ENCODE results near the gene PDE4D.

PDE4D gene

GRCh38 chr5:59249160-59249559, 644.4 kb downstream of the PDE4D start:
- Histone ChIP-seq H3K4me3 (ENCODE audit: insufficient read depth in 1 of 2, low read depth in 1 of 2, low read length in 2 of 2) (no peak overlapping the region), H2BK15ac (ENCODE audit: low read depth, poor library complexity, severe bottlenecking) (no peak overlapping the region), H4K91ac (ENCODE audit: low read length) (no peak overlapping the region), H3K4me2 (ENCODE audit: low read length, poor library complexity, severe bottlenecking) (no peak overlapping the region), H2BK5ac (ENCODE audit: low read depth, low read length, poor library complexity, severe bottlenecking) (no peak overlapping the region), H3K27me3 (ENCODE audit: control insufficient read depth in 1 of 2, insufficient read depth in 1 of 2, low read length in 2 of 2) (no peaks in the 10 kb centered on the region), H3K18ac (ENCODE audit: low read depth in 1 of 2, low read length in 2 of 2) (no peak overlapping the region), H3K14ac (ENCODE audit: low read length in 2 of 2) (no peak overlapping the region), H3K36me3 (ENCODE audit: control insufficient read depth in 1 of 2, insufficient read depth in 2 of 2, low read depth in 1 of 2, low read length in 2 of 2) (no peaks in the 10 kb centered on the region), H2BK120ac (ENCODE audit: low read depth, low read length) (no peak overlapping the region), H4K8ac (ENCODE audit: low read length) (no peak overlapping the region), H2AK5ac (ENCODE audit: low read length, severe bottlenecking) (no peak overlapping the region), H3K4me1 (ENCODE audit: control insufficient read depth, insufficient read depth, low read depth, low read length) (no peaks in the 10 kb centered on the region), H3K27ac (ENCODE audit: low read length, poor library complexity, severe bottlenecking) (no peak overlapping the region), H2AFZ (ENCODE audit: low read depth, low read length) (no peak overlapping the region), H3K23ac (ENCODE audit: low read length in 2 of 2) (no peak overlapping the region), H2BK12ac (ENCODE audit: low read length in 2 of 2) (no peak overlapping the region), H3K9me3 (ENCODE audit: control insufficient read depth, low read length) (no peaks in the 10 kb centered on the region), H3K4ac (ENCODE audit: low read depth in 1 of 2, low read length in 2 of 2) (no peak overlapping the region), H3K79me1 (replicated peaks; ENCODE audit: low read length, poor library complexity, severe bottlenecking) (peaks cover 2% of the 10 kb centered on the region), H3K9ac (ENCODE audit: low read length) (no peak overlapping the region)
- DNase-seq: no peak

GRCh38 chr5:59246882-59247281, 646.6 kb downstream of the PDE4D start:
- Histone ChIP-seq H2BK120ac (ENCODE audit: low read depth, low read length) (no peak overlapping the region), H3K23ac (ENCODE audit: low read length in 2 of 2) (no peak overlapping the region), H2BK12ac (ENCODE audit: low read length in 2 of 2) (no peak overlapping the region), H3K4me1 (ENCODE audit: control insufficient read depth, insufficient read depth, low read depth, low read length) (no peaks in the 10 kb centered on the region), H3K36me3 (ENCODE audit: control insufficient read depth in 1 of 2, insufficient read depth in 2 of 2, low read depth in 1 of 2, low read length in 2 of 2) (no peaks in the 10 kb centered on the region), H4K8ac (ENCODE audit: low read length) (no peak overlapping the region), H3K9ac (ENCODE audit: low read length) (no peak overlapping the region), H3K4me2 (ENCODE audit: low read length, poor library complexity, severe bottlenecking) (no peak overlapping the region), H3K4me3 (ENCODE audit: insufficient read depth in 1 of 2, low read depth in 1 of 2, low read length in 2 of 2) (no peak overlapping the region), H3K4ac (ENCODE audit: low read depth in 1 of 2, low read length in 2 of 2) (no peak overlapping the region), H2BK15ac (ENCODE audit: low read depth, poor library complexity, severe bottlenecking) (no peak overlapping the region), H3K79me1 (replicated peaks; ENCODE audit: low read length, poor library complexity, severe bottlenecking) (peaks cover 2% of the 10 kb centered on the region), H3K27me3 (ENCODE audit: control insufficient read depth in 1 of 2, insufficient read depth in 1 of 2, low read length in 2 of 2) (no peaks in the 10 kb centered on the region), H2AFZ (ENCODE audit: low read depth, low read length) (no peak overlapping the region), H3K27ac (ENCODE audit: low read length, poor library complexity, severe bottlenecking) (no peak overlapping the region), H2AK5ac (ENCODE audit: low read length, severe bottlenecking) (no peak overlapping the region), H3K14ac (ENCODE audit: low read length in 2 of 2) (no peak overlapping the region), H2BK5ac (ENCODE audit: low read depth, low read length, poor library complexity, severe bottlenecking) (no peak overlapping the region), H3K18ac (ENCODE audit: low read depth in 1 of 2, low read length in 2 of 2) (no peak overlapping the region), H4K91ac (ENCODE audit: low read length) (no peak overlapping the region), H3K9me3 (ENCODE audit: control insufficient read depth, low read length) (no peaks in the 10 kb centered on the region)
- DNase-seq: no peak

GRCh38 chr5:59246145-59246869, 647.2 kb downstream of the PDE4D start:
- Histone ChIP-seq H3K14ac (ENCODE audit: low read length in 2 of 2) (no peak overlapping the region), H3K27me3 (ENCODE audit: control insufficient read depth in 1 of 2, insufficient read depth in 1 of 2, low read length in 2 of 2) (no peaks in the 10 kb centered on the region), H3K9ac (ENCODE audit: low read length) (no peak overlapping the region), H4K91ac (ENCODE audit: low read length) (no peak overlapping the region), H3K27ac (ENCODE audit: low read length, poor library complexity, severe bottlenecking) (no peak overlapping the region), H2BK120ac (ENCODE audit: low read depth, low read length) (no peak overlapping the region), H2AK5ac (ENCODE audit: low read length, severe bottlenecking) (no peak overlapping the region), H3K18ac (ENCODE audit: low read depth in 1 of 2, low read length in 2 of 2) (no peak overlapping the region), H3K4me3 (ENCODE audit: insufficient read depth in 1 of 2, low read depth in 1 of 2, low read length in 2 of 2) (no peak overlapping the region), H3K23ac (ENCODE audit: low read length in 2 of 2) (no peak overlapping the region), H2BK12ac (ENCODE audit: low read length in 2 of 2) (no peak overlapping the region), H2AFZ (ENCODE audit: low read depth, low read length) (no peak overlapping the region), H3K79me1 (replicated peaks; ENCODE audit: low read length, poor library complexity, severe bottlenecking) (peaks cover 2% of the 10 kb centered on the region), H2BK15ac (ENCODE audit: low read depth, poor library complexity, severe bottlenecking) (no peak overlapping the region), H4K8ac (ENCODE audit: low read length) (no peak overlapping the region), H2BK5ac (ENCODE audit: low read depth, low read length, poor library complexity, severe bottlenecking) (no peak overlapping the region), H3K36me3 (ENCODE audit: control insufficient read depth in 1 of 2, insufficient read depth in 2 of 2, low read depth in 1 of 2, low read length in 2 of 2) (no peaks in the 10 kb centered on the region), H3K4me1 (ENCODE audit: control insufficient read depth, insufficient read depth, low read depth, low read length) (no peaks in the 10 kb centered on the region), H3K9me3 (ENCODE audit: control insufficient read depth, low read length) (no peaks in the 10 kb centered on the region), H3K4ac (ENCODE audit: low read depth in 1 of 2, low read length in 2 of 2) (no peak overlapping the region), H3K4me2 (ENCODE audit: low read length, poor library complexity, severe bottlenecking) (no peak overlapping the region)
- no peak for DNase-seq
- no CpG with 5 or more reads among the region's 3 CpGs for WGBS

- Histone ChIP-seq H3K36me3 (ENCODE audit: control insufficient read depth in 1 of 2, insufficient read depth in 2 of 2, low read depth in 1 of 2, low read length in 2 of 2) (no peaks in the 10 kb centered on the region), H2BK12ac (ENCODE audit: low read length in 2 of 2) (no peak overlapping the region), H3K4ac (ENCODE audit: low read depth in 1 of 2, low read length in 2 of 2) (no peak overlapping the region), H2BK120ac (ENCODE audit: low read depth, low read length) (no peak overlapping the region), H4K8ac (ENCODE audit: low read length) (no peak overlapping the region), H3K4me3 (ENCODE audit: insufficient read depth in 1 of 2, low read depth in 1 of 2, low read length in 2 of 2) (no peak overlapping the region), H3K4me2 (ENCODE audit: low read length, poor library complexity, severe bottlenecking) (no peak overlapping the region), H3K9me3 (ENCODE audit: control insufficient read depth, low read length) (no peaks in the 10 kb centered on the region), H2AK5ac (ENCODE audit: low read length, severe bottlenecking) (no peak overlapping the region), H3K79me1 (replicated peaks; ENCODE audit: low read length, poor library complexity, severe bottlenecking) (peaks cover 3% of the 10 kb centered on the region), H3K14ac (ENCODE audit: low read length in 2 of 2) (no peak overlapping the region), H3K23ac (ENCODE audit: low read length in 2 of 2) (no peak overlapping the region), H2BK15ac (ENCODE audit: low read depth, poor library complexity, severe bottlenecking) (no peak overlapping the region), H2BK5ac (ENCODE audit: low read depth, low read length, poor library complexity, severe bottlenecking) (no peak overlapping the region), H2AFZ (ENCODE audit: low read depth, low read length) (no peak overlapping the region), H4K91ac (ENCODE audit: low read length) (no peak overlapping the region), H3K9ac (ENCODE audit: low read length) (no peak overlapping the region), H3K27me3 (ENCODE audit: control insufficient read depth in 1 of 2, insufficient read depth in 1 of 2, low read length in 2 of 2) (no peaks in the 10 kb centered on the region), H3K4me1 (ENCODE audit: control insufficient read depth, insufficient read depth, low read depth, low read length) (peaks cover 2% of the 10 kb centered on the region), H3K18ac (ENCODE audit: low read depth in 1 of 2, low read length in 2 of 2) (no peak overlapping the region), H3K27ac (ENCODE audit: low read length, poor library complexity, severe bottlenecking) (no peak overlapping the region)
- no peak for DNase-seq
- 88% methylated on average over 2 of the region's 3 CpGs for WGBS
These were observed 648.3 kb downstream of the PDE4D start for GRCh38 chr5:59245198-59245597.

Data from mesenchymal stem cell (in vitro differentiated cells and primary cell).